ENCODE results near the gene CCNL2. TPM values are rescaled to one million over a fixed set of nuclear protein-coding genes. Genes with fewer than 3 reads are reported as not detected.

CCNL2 gene
- total RNA-seq, 2 donors from 2014 or later: 187 to 244 TPM

- no peak overlapping the region for H3K4me3 ChIP-seq (ENCODE audit: low read length)
- H3K27ac Mint-ChIP-seq: peak overlapping the region; percentile 86
- no peak overlapping the region for H3K9ac ChIP-seq (ENCODE audit: extremely low read depth, low read length, poor library complexity, severe bottlenecking)
- no peaks in the 10 kb centered on the region for H3K9me3 ChIP-seq (ENCODE audit: control insufficient read depth, low read length)
- no peak for TF ChIP-seq CTCF (conservative IDR thresholded peaks at IDR 0.05)
- no peaks in the 10 kb centered on the region for H3K27me3 ChIP-seq (ENCODE audit: control insufficient read depth, insufficient read depth, low read length, poor library complexity, severe bottlenecking)
- peaks cover 13% of the 10 kb centered on the region for H3K4me1 Mint-ChIP-seq
- peaks cover 7% of the 10 kb centered on the region for H3K27me3 Mint-ChIP-seq (ENCODE audit: insufficient read depth)
- peak; percentile 52 for DNase-seq
- H3K36me3 Mint-ChIP-seq (ENCODE audit: low read depth): no peaks in the 10 kb centered on the region
- no peak overlapping the region for H3K4me3 Mint-ChIP-seq
- WGBS, 2 experiments (ENCODE audit: insufficient coverage in 1 of 2, insufficient read length in 1 of 2): 95% methylated on average over 6 of the region's 7 CpGs; no CpG with 5 or more reads in 1 of the 2 experiments
- H3K9me3 Mint-ChIP-seq: no peaks in the 10 kb centered on the region
- H3K36me3 ChIP-seq (ENCODE audit: control insufficient read depth, insufficient read depth, low read length): no peaks in the 10 kb centered on the region
- no peak overlapping the region for H3K27ac ChIP-seq (ENCODE audit: low read depth, low read length)
- H3K4me1 ChIP-seq (ENCODE audit: control insufficient read depth, insufficient read depth, low read length): peaks cover 13% of the 10 kb centered on the region
These were observed 22.9 kb upstream of the CCNL2 start for GRCh38 chr1:1421907-1422464.

- Mint-ChIP-seq H3K27me3 (ENCODE audit: insufficient read depth) (peaks cover 7% of the 10 kb centered on the region), H3K36me3 (ENCODE audit: low read depth) (no peaks in the 10 kb centered on the region), H3K27ac (peak within 1 kb of the TSS; percentile 86), H3K9me3 (no peaks in the 10 kb centered on the region), H3K4me1 (peaks cover 13% of the 10 kb centered on the region), H3K4me3 (peak within 1 kb of the TSS; percentile 23)
- Histone ChIP-seq H3K4me1 (ENCODE audit: control insufficient read depth, insufficient read depth, low read length) (peaks cover 13% of the 10 kb centered on the region), H3K27me3 (ENCODE audit: control insufficient read depth, insufficient read depth, low read length, poor library complexity, severe bottlenecking) (no peaks in the 10 kb centered on the region), H3K9ac (ENCODE audit: extremely low read depth, low read length, poor library complexity, severe bottlenecking) (no peak within 1 kb of the TSS), H3K9me3 (ENCODE audit: control insufficient read depth, low read length) (no peaks in the 10 kb centered on the region), H3K36me3 (ENCODE audit: control insufficient read depth, insufficient read depth, low read length) (no peaks in the 10 kb centered on the region), H3K27ac (ENCODE audit: low read depth, low read length) (peak within 1 kb of the TSS; percentile 41), H3K4me3 (ENCODE audit: low read length) (no peak within 1 kb of the TSS)
- TF ChIP-seq CTCF (conservative IDR thresholded peaks at IDR 0.05): no peak
- peak; percentile 62 for DNase-seq
- WGBS, 2 experiments (ENCODE audit: insufficient coverage in 1 of 2, insufficient read length in 1 of 2): 80 to 87% methylated on average over 6 to 18 of the region's 18 CpGs
These were observed 22.2 kb upstream of the CCNL2 start, which contains the start of gene ANKRD65 for GRCh38 chr1:1421147-1421906. ANKRD65 (minus strand) TSS chr1:1421276; CDS start chr1:1421005, 271 bp downstream.

- Histone ChIP-seq H3K27ac (ENCODE audit: low read depth, low read length) (no peak overlapping the region), H3K9me3 (ENCODE audit: control insufficient read depth, low read length) (no peaks in the 10 kb centered on the region), H3K4me1 (ENCODE audit: control insufficient read depth, insufficient read depth, low read length) (peaks cover 13% of the 10 kb centered on the region), H3K9ac (ENCODE audit: extremely low read depth, low read length, poor library complexity, severe bottlenecking) (no peak overlapping the region), H3K27me3 (ENCODE audit: control insufficient read depth, insufficient read depth, low read length, poor library complexity, severe bottlenecking) (no peaks in the 10 kb centered on the region), H3K4me3 (ENCODE audit: low read length) (no peak overlapping the region), H3K36me3 (ENCODE audit: control insufficient read depth, insufficient read depth, low read length) (no peaks in the 10 kb centered on the region)
- H3K9me3 Mint-ChIP-seq: no peaks in the 10 kb centered on the region
- 93 to 100% methylated on average over 3 to 12 of the region's 12 CpGs for WGBS, 2 experiments (ENCODE audit: insufficient coverage in 1 of 2, insufficient read length in 1 of 2)
- peak overlapping the region; percentile 23 for H3K4me3 Mint-ChIP-seq
- H3K4me1 Mint-ChIP-seq: peaks cover 13% of the 10 kb centered on the region
- no peak overlapping the region for H3K27ac Mint-ChIP-seq
- peak; percentile 57 for DNase-seq
- no peaks in the 10 kb centered on the region for H3K36me3 Mint-ChIP-seq (ENCODE audit: low read depth)
- no peak for TF ChIP-seq CTCF (conservative IDR thresholded peaks at IDR 0.05)
- H3K27me3 Mint-ChIP-seq (ENCODE audit: insufficient read depth): peaks cover 7% of the 10 kb centered on the region
These were observed 21.6 kb upstream of the CCNL2 start for GRCh38 chr1:1420654-1421141.
